RWPE2 (cell line): Measurements from ENCODE around the gene WDR93.
A peak's percentile ranks its signal among the peaks of the same experiment; 100 is the strongest.
"Not testable (repeated sequence)": the region's sequence is repeated elsewhere in the genome, so short reads cannot be mapped to it uniquely, and the experiment has no call there.

Experiments used
- ATAC-seq: fragments of 200-7000 bp; cut with Tn5 transposase; 3 replicates; pipeline ENCODE4 v1.9.1; 2021; ENCODE audit warnings: low read depth
- DNase-seq: peaks from one replicate; pipeline ENCODE4 v3.0.0-alpha.2; 2020; ENCODE audit warnings: low spot score
- H3K27ac ChIP-seq: fragments of 450-650 bp; 2 replicates; pipeline ENCODE4 v1.5.1; 2017; ENCODE audit warnings: mild to moderate bottlenecking; ENCODE audit not compliant: poor library complexity, severe bottlenecking
- H3K27me3 ChIP-seq: fragments of 250-450 bp; sonication (Bioruptor Pico); 2 replicates; pipeline ENCODE4 v1.5.1; 2021; ENCODE audit warnings: mild to moderate bottlenecking, moderate library complexity; ENCODE audit not compliant: insufficient read depth, poor library complexity, severe bottlenecking
- H3K36me3 ChIP-seq: fragments of 250-450 bp; sonication (Bioruptor Pico); 2 replicates; pipeline ENCODE4 v1.5.1; 2020; ENCODE audit warnings: low read depth, mild to moderate bottlenecking, moderate library complexity
- H3K4me1 ChIP-seq: fragments of 250-450 bp; sonication (Bioruptor Pico); 2 replicates; pipeline ENCODE4 v1.5.1; 2021; ENCODE audit warnings: mild to moderate bottlenecking, moderate library complexity; ENCODE audit not compliant: insufficient read depth, poor library complexity, severe bottlenecking
- H3K4me3 ChIP-seq: fragments of 250-450 bp; sonication (Bioruptor Pico); 2 replicates; pipeline ENCODE4 v1.5.1; 2021; ENCODE audit warnings: mild to moderate bottlenecking, moderate library complexity; ENCODE audit not compliant: severe bottlenecking
- H3K9me3 ChIP-seq: fragments of 250-450 bp; sonication (Bioruptor Pico); 2 replicates; pipeline ENCODE4 v1.5.1; 2021; ENCODE audit warnings: mild to moderate bottlenecking, moderate library complexity; ENCODE audit not compliant: severe bottlenecking
- TF ChIP-seq, protein P1 (sequence below): fragments of 450-650 bp; IDR thresholded peaks from one replicate; pipeline ENCODE4 v1.5.1; 2017; ENCODE audit warnings: mild to moderate bottlenecking, moderate library complexity; ENCODE audit not compliant: poor library complexity, severe bottlenecking

Gene WDR93

DNA sequence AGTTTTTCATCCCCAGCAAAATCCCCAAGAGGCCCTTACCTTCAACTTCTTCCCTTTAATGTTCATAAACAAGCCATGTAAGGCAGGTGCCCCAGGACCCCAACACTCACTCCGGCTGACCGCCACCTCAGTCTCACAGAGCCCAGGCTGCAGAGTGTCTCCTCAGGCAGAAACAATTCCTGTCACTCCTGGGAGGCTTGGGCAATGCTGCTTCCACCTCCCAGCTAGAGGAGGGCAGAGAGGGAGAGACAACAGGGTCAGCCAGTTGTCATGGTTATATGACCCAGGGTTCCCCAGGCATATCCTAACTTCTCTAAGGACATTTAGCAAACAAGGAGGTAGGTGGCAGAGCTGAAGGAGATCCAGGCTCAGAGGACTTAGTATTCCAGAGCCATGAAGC is 11.4 kb upstream of the WDR93 start, which contains the start of gene PLIN1:
TSS of gene PLIN1 (minus strand) at position 156 of the 400 bp plus-strand sequence. CDS start 1,878 bp downstream, outside the sequence.
- TF ChIP-seq, protein P1, sequence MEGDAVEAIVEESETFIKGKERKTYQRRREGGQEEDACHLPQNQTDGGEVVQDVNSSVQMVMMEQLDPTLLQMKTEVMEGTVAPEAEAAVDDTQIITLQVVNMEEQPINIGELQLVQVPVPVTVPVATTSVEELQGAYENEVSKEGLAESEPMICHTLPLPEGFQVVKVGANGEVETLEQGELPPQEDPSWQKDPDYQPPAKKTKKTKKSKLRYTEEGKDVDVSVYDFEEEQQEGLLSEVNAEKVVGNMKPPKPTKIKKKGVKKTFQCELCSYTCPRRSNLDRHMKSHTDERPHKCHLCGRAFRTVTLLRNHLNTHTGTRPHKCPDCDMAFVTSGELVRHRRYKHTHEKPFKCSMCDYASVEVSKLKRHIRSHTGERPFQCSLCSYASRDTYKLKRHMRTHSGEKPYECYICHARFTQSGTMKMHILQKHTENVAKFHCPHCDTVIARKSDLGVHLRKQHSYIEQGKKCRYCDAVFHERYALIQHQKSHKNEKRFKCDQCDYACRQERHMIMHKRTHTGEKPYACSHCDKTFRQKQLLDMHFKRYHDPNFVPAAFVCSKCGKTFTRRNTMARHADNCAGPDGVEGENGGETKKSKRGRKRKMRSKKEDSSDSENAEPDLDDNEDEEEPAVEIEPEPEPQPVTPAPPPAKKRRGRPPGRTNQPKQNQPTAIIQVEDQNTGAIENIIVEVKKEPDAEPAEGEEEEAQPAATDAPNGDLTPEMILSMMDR, result no peak
- no peak; the same call in 2 of the 3 replicates for ATAC-seq
- H3K27ac ChIP-seq, result no peak within 1 kb of the TSS
- H3K4me3 ChIP-seq, result no peak within 1 kb of the TSS
- H3K9me3 ChIP-seq, result no peaks in the 10 kb centered on the region
- H3K4me1 ChIP-seq, result peaks cover 2% of the 10 kb centered on the region
- no peaks in the 10 kb centered on the region for H3K27me3 ChIP-seq
- DNase-seq, result no peak
- no peaks in the 10 kb centered on the region for H3K36me3 ChIP-seq

DNA sequence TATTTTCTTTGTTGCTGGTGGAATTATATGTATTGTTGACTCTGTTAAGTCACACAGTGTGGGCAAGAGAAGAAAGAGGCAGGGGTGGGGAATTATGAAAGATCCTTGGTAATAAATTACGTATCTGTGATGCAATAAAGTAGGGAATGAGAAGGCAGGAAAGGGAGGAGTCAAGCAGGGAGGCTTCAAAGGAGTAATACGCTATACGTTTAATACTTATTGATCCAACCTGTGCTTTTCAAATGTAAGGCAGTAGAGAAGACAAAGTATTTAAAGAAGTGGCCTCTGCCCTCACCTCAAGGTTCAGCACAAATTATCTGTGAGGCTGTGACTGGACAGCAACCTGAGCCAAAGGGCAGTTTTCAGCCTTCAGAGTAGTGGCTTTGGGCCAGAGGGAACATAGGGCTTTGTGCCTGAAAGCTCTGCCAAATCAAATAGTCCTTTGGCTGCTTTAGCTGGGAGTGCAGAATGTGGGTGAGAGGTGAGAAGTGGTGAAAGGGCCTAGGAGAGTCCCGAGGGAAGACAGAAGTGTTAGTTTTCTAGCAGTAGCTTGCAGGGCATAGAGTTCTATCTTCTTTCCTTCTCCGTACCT is 10.2 kb upstream of the WDR93 start:
- peaks cover 5% of the 10 kb centered on the region; the same call in 1 of the 2 replicates for H3K36me3 ChIP-seq
- peaks cover 2% of the 10 kb centered on the region for H3K4me1 ChIP-seq
- TF ChIP-seq, protein P1, result no peak
- H3K27me3 ChIP-seq, result no peaks in the 10 kb centered on the region
- ATAC-seq (peak; percentile 66), DNase-seq (no peak)
- no peak overlapping the region for H3K4me3 ChIP-seq
- H3K27ac ChIP-seq, result no peak overlapping the region
- H3K9me3 ChIP-seq, result no peaks in the 10 kb centered on the region

DNA sequence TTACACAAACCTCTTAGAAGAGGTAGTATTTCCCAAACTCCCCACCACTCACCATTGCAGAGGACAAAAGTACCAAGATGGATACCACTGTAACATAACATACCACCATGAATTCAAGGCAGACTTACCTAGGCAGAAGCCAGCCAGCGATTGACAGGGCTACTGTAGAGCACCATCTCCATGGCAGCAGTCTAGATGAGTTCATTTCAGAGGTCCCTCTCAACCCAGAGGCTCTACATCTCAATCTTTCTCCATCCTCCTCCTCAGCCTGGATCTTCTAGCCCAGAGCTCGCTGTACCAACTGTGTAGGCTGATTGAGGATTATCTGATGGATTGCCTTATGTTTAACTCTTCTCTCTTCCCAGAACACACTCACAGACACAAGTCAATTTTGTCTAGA is 9.5 kb upstream of the WDR93 start:
- DNase-seq (no peak), ATAC-seq (no peak)
- Histone ChIP-seq H3K27me3 (no peaks in the 10 kb centered on the region), H3K36me3 (peaks cover 11% of the 10 kb centered on the region), H3K27ac (no peak overlapping the region), H3K9me3 (no peaks in the 10 kb centered on the region), H3K4me1 (peaks cover 2% of the 10 kb centered on the region), H3K4me3 (no peak overlapping the region)
- TF ChIP-seq, protein P1, result no peak

DNA sequence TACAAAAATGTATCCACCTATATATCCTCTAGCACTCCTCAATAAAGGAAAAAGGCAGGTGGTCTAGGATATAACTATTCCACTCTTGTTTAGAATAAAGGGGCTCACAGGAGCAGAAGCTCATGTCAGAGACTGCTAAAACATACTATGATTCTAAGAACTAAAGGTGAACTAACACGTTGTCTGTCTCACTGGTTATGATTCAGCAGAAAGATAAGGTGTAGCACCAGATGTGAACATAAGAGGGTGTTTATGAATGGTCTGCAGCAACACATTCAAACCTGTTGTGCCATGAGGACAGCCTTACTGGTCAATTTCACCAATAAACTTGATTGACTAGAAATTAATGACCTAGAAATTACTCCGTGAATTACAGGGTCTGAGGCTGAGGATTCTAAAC is 4.6 kb upstream of the WDR93 start:
- Histone ChIP-seq H3K27me3 (no peaks in the 10 kb centered on the region), H3K4me1 (no peaks in the 10 kb centered on the region), H3K36me3 (peaks cover 11% of the 10 kb centered on the region), H3K4me3 (no peak overlapping the region), H3K27ac (no peak overlapping the region), H3K9me3 (no peaks in the 10 kb centered on the region)
- no peak for ATAC-seq
- TF ChIP-seq, protein P1, result no peak
- no peak for DNase-seq

DNA sequence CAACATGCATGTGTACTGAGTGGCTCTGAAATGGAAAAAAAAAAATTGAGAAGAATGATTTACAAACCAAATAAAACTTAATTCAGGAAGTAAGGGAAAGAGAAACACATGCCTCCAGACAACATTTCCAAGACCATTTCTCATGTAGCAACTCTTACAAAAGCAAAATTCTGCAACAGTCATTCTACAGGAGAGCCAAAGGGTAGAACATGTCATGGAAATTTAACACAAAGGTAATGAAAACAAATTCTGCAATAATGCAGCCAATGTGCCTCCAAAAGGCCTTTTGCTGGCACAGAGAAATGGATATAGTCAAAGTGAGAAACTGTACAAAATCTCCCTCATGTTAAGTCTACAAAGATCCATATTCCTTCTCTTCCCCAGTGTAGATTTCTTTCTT is 4.1 kb upstream of the WDR93 start:
- Histone ChIP-seq H3K4me1 (no peaks in the 10 kb centered on the region), H3K27ac (no peak overlapping the region), H3K36me3 (peaks cover 11% of the 10 kb centered on the region), H3K4me3 (no peak overlapping the region), H3K27me3 (no peaks in the 10 kb centered on the region), H3K9me3 (no peaks in the 10 kb centered on the region)
- TF ChIP-seq, protein P1, result no peak
- DNase-seq (no peak), ATAC-seq (no peak)

DNA sequence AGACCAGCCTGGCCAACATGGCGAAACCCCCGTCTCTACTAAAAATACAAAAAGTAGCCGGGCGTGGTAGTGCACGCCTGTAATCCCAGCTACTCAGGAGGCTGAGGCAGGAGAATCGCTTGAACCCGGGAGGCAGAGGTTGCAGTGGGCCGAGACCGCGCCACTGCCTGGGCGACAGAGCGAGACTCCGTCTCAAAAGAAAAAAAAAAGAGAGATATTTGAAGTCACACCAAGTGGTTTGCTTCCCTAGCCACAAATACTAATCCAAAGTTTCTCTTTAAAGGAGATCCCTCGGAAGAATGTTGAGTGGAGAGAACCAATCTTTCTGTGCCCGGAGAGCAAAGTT is 708 bp upstream of the WDR93 start:
- Histone ChIP-seq H3K27ac (peak overlapping the region; percentile 3), H3K4me3 (peak overlapping the region; percentile 64)
- H3K9me3 ChIP-seq, H3K27me3 ChIP-seq, H3K36me3 ChIP-seq, DNase-seq, H3K4me1 ChIP-seq, ATAC-seq: not testable (repeated sequence)
